Measurements from ENCODE around the gene HPGD. TPM values are rescaled to one million over a fixed set of nuclear protein-coding genes. Genes with fewer than 3 reads are reported as not detected.

HPGD gene
- total and polyA plus RNA-seq, 9 of the 15 experiments (the other 6 are each of a cell fraction or from before 2014, with no cell fraction given) = 2.3 to 8.6 (median 4.8) TPM

- TF ChIP-seq CREB3L1 (IDR thresholded peaks at IDR 0.05; ENCODE audit: borderline replicate concordance, low read depth) = no peak
- no peak for TF ChIP-seq BRD4 (IDR thresholded peaks at IDR 0.05)
- TF ChIP-seq TFE3 (CRISPR knock-in tag; IDR thresholded peaks at IDR 0.05) = no peak
- no peak for TF ChIP-seq MTA2 (IDR thresholded peaks at IDR 0.05; ENCODE audit: low read depth)
- TF ChIP-seq PHTF2 (CRISPR knock-in tag; IDR thresholded peaks at IDR 0.05) = no peak
- TF ChIP-seq NR2F6 (CRISPR knock-in tag; IDR thresholded peaks at IDR 0.05) = no peak
- no peak for TF ChIP-seq TSC22D4 (tag; IDR thresholded peaks at IDR 0.05)
These were observed 71.5 kb downstream of the HPGD start (continued) for GRCh38 chr4:174450786-174451125.

GRCh38 chr4:174449944-174450785 lies 72.1 kb downstream of the HPGD start:
- DNase-seq (ENCODE audit: extremely low read depth in 1 of 4, low spot score in 3 of 4) (no peak), FAIRE-seq (no peak), ATAC-seq (no peak)
- H3K79me2 ChIP-seq (ENCODE audit: control insufficient read depth, insufficient read depth, low read length) = no peaks in the 10 kb centered on the region
- BruUV-seq (replicated peaks) = no TSS peak
- WGBS (ENCODE audit: insufficient coverage, low coverage, missing lambda C conversion rate) = 35% methylated on average over 5 of the region's 5 CpGs
- POLR2A ChIA-PET = no interaction called here
- H3K9me1 ChIP-seq (ENCODE audit: control insufficient read depth, insufficient read depth, low read length) = no peaks in the 10 kb centered on the region
- no peaks in the 10 kb centered on the region for H4K20me1 ChIP-seq (replicated peaks; ENCODE audit: control insufficient read depth, insufficient read depth, low read length)
- H2AFZ ChIP-seq (ENCODE audit: low read depth, low read length) = 0 out of 2 replicates have a peak overlapping the region, but pooled peaks have one; percentile 41
- H3K4me1 ChIP-seq (replicated peaks in 1 of 2; ENCODE audit: control insufficient read depth in 2 of 2, insufficient read depth in 2 of 2, low read length in 2 of 2) = no peaks in the 10 kb centered on the region
- H3K27me3 ChIP-seq (ENCODE audit: control insufficient read depth in 2 of 2, insufficient read depth in 2 of 2, low read length in 2 of 2) = no peaks in the 10 kb centered on the region
- H3K36me3 ChIP-seq (ENCODE audit: control insufficient read depth, insufficient read depth, low read length) = no peaks in the 10 kb centered on the region
- H3K27ac ChIP-seq (ENCODE audit: extremely low read depth, low read depth, low read length) = no peak overlapping the region
- H3K9ac ChIP-seq (ENCODE audit: insufficient read depth in 1 of 2, low read depth in 2 of 2, low read length in 2 of 2) = no peak overlapping the region
- intact Hi-C loops (cut with micrococcal nuclease) = no loop called here
- no peak overlapping the region for H3K4me3 ChIP-seq
- H3K4me2 ChIP-seq (ENCODE audit: insufficient read depth, low read length) = no peak overlapping the region
- in situ Hi-C loops (cut with MboI) = no loop called here
- CTCF ChIA-PET (ENCODE audit: low intra/inter-chr PET ratio) = no interaction called here
- no peaks in the 10 kb centered on the region for H3K9me3 ChIP-seq (replicated peaks; ENCODE audit: control insufficient read depth, insufficient read depth, low read depth, low read length)
- TF ChIP-seq HEY1 (CRISPR knock-in tag; IDR thresholded peaks at IDR 0.05; ENCODE audit: borderline replicate concordance) (no peak), ZFP1 (CRISPR knock-in tag; IDR thresholded peaks at IDR 0.05) (no peak), ZNF445 (CRISPR knock-in tag; IDR thresholded peaks at IDR 0.05; ENCODE audit: low read depth) (no peak), ZFP91 (CRISPR knock-in tag; IDR thresholded peaks at IDR 0.05) (no peak), ZNF507 (tag; conservative IDR thresholded peaks at IDR 0.05) (no peak), CREBBP (IDR thresholded peaks at IDR 0.05; ENCODE audit: low read depth, low read length) (no peak), MYNN (IDR thresholded peaks at IDR 0.05) (no peak), MYNN (CRISPR knock-in tag; IDR thresholded peaks at IDR 0.05) (no peak), NCOA1 (IDR thresholded peaks at IDR 0.05; ENCODE audit: low read depth) (no peak), NBN (IDR thresholded peaks at IDR 0.05; ENCODE audit: low read depth) (no peak), HDAC3 (IDR thresholded peaks at IDR 0.05; ENCODE audit: borderline replicate concordance, partially characterized antibody) (no peak), ZNF77 (CRISPR knock-in tag; IDR thresholded peaks at IDR 0.05) (no peak), NUFIP1 (IDR thresholded peaks at IDR 0.05; ENCODE audit: partially characterized antibody) (no peak)
